HEK293 (cell line): ENCODE data around the gene ERI3.

ENCODE experiments used
- CTCF ChIA-PET: fragments of 350-600 bp; formaldehyde crosslinking; extraction: SDS; loops from one replicate; lab custom pipeline; 2021; ENCODE audit warnings: antibody characterized with exemption; lab: Yijun Ruan, JAX
- POLR2A ChIA-PET: fragments of 300-600 bp; formaldehyde crosslinking; extraction: SDS; loops from one replicate; lab custom pipeline; 2020; ENCODE audit warnings: antibody characterized with exemption, inconsistent platforms; lab: Yijun Ruan, JAX
- H3K27ac ChIP-seq: fragments of 200-500 bp; sonication (Bioruptor generic); 2 replicates; pipeline ENCODE4 v1.5.1; 2014; ENCODE audit warnings: low read depth, low read length, control low read depth, inconsistent platforms; ENCODE audit errors: extremely low read depth
- H3K36me3 ChIP-seq, 2 experiments: fragments of 200-500 bp in 1 of 2; sonication (Bioruptor generic) in 1 of 2; 1 replicate in 1 of 2; 2 replicates in 1 of 2; pipeline ENCODE4 v1.5.1; 2014 to 2017; ENCODE audit warnings: inconsistent platforms in 2 of 2, low read length in 2 of 2; ENCODE audit not compliant: control insufficient read depth in 2 of 2, insufficient read depth in 1 of 2
- H3K4me1 ChIP-seq: fragments of 200-500 bp; sonication (Bioruptor generic); 2 replicates; pipeline ENCODE4 v1.5.1; 2014; ENCODE audit warnings: mild to moderate bottlenecking, low read length, inconsistent platforms; ENCODE audit not compliant: control insufficient read depth, insufficient read depth
- H3K4me3 ChIP-seq: 2 replicates; pipeline ENCODE4 v1.5.1; 2011; ENCODE audit warnings: low read depth, mild to moderate bottlenecking, control low read depth, low read length, moderate library complexity
- H3K9me3 ChIP-seq: fragments of 200-500 bp; sonication (Bioruptor generic); 2 replicates; pipeline ENCODE4 v1.5.1; 2014; ENCODE audit warnings: low read depth, low read length, inconsistent platforms; ENCODE audit not compliant: control insufficient read depth, insufficient read depth
- BCL11B ChIP-seq: fragments of 450-650 bp; formaldehyde crosslinking; IDR thresholded peaks from 2 replicates; pipeline ENCODE4 v1.5.1; 2016; ENCODE audit warnings: low read depth, missing biosample characterization, missing genetic modification characterization
- EGR2 ChIP-seq: fragments of 450-650 bp; formaldehyde crosslinking; IDR thresholded peaks from 2 replicates; pipeline ENCODE4 v1.5.1; 2016; ENCODE audit warnings: low read depth, missing biosample characterization, missing genetic modification characterization
- ELK4 ChIP-seq: IDR thresholded peaks from 2 replicates; pipeline ENCODE4 v1.6.1; 2011; ENCODE audit warnings: mild to moderate bottlenecking, low read depth, low read length, borderline replicate concordance
- GLIS1 ChIP-seq: fragments of 450-650 bp; formaldehyde crosslinking; IDR thresholded peaks from 2 replicates; pipeline ENCODE4 v1.5.1; 2016; ENCODE audit warnings: missing biosample characterization, missing genetic modification characterization
- HOXC10 ChIP-seq: sonication (generic); formaldehyde crosslinking; IDR thresholded peaks from 2 replicates; pipeline ENCODE4 v1.8.1; 2023; ENCODE audit warnings: mild to moderate bottlenecking, missing genetic modification reagents
- TSHZ1 ChIP-seq: fragments of 450-650 bp; formaldehyde crosslinking; IDR thresholded peaks from 2 replicates; pipeline ENCODE4 v1.5.1; 2016; ENCODE audit warnings: missing biosample characterization, missing genetic modification characterization, borderline replicate concordance
- YY1 ChIP-seq: fragments of 450-650 bp; formaldehyde crosslinking; IDR thresholded peaks from 2 replicates; pipeline ENCODE4 v1.5.1; 2018; ENCODE audit warnings: missing biosample characterization, missing genetic modification characterization
- ZFHX2 ChIP-seq: fragments of 450-650 bp; formaldehyde crosslinking; conservative IDR thresholded peaks from 2 replicates; pipeline ENCODE4 v1.5.1; 2016; ENCODE audit warnings: missing biosample characterization, missing genetic modification characterization
- ZIC2 ChIP-seq: fragments of 450-650 bp; formaldehyde crosslinking; IDR thresholded peaks from 2 replicates; pipeline ENCODE4 v1.5.1; 2016; ENCODE audit warnings: missing biosample characterization, missing genetic modification characterization
- ZNF133 ChIP-seq: fragments of 450-650 bp; formaldehyde crosslinking; IDR thresholded peaks from 2 replicates; pipeline ENCODE4 v1.5.1; 2016; ENCODE audit warnings: missing biosample characterization, missing genetic modification characterization
- ZNF138 ChIP-seq: fragments of 450-650 bp; formaldehyde crosslinking; IDR thresholded peaks from 2 replicates; pipeline ENCODE4 v1.5.1; 2016; ENCODE audit warnings: missing biosample characterization, missing genetic modification characterization, borderline replicate concordance
- ZNF223 ChIP-seq: fragments of 450-650 bp; formaldehyde crosslinking; IDR thresholded peaks from 2 replicates; pipeline ENCODE4 v1.5.1; 2016; ENCODE audit warnings: missing biosample characterization, missing genetic modification characterization
- ZNF280D ChIP-seq: fragments of 450-650 bp; formaldehyde crosslinking; IDR thresholded peaks from 2 replicates; pipeline ENCODE4 v1.5.1; 2016; ENCODE audit warnings: missing biosample characterization, missing genetic modification characterization
- ZNF488 ChIP-seq: fragments of 450-650 bp; formaldehyde crosslinking; IDR thresholded peaks from 2 replicates; pipeline ENCODE4 v1.5.1; 2016; ENCODE audit warnings: missing biosample characterization, missing genetic modification characterization
- ZNF521 ChIP-seq: fragments of 450-650 bp; formaldehyde crosslinking; IDR thresholded peaks from 2 replicates; pipeline ENCODE4 v1.5.1; 2017; ENCODE audit warnings: missing biosample characterization, mild to moderate bottlenecking, missing genetic modification characterization
- ZNF654 ChIP-seq: fragments of 450-650 bp; formaldehyde crosslinking; IDR thresholded peaks from 2 replicates; pipeline ENCODE4 v1.5.1; 2016; ENCODE audit warnings: low read depth, missing biosample characterization, missing genetic modification characterization
- ZNF658 ChIP-seq: fragments of 450-650 bp; formaldehyde crosslinking; IDR thresholded peaks from 2 replicates; pipeline ENCODE4; 2016; ENCODE audit warnings: missing biosample characterization, missing genetic modification characterization
- ZSCAN23 ChIP-seq: fragments of 450-650 bp; formaldehyde crosslinking; IDR thresholded peaks from 2 replicates; pipeline ENCODE4 v1.5.1; 2016; ENCODE audit warnings: missing biosample characterization, missing genetic modification characterization
- TF ChIP-seq, protein P1 (sequence below): fragments of 450-650 bp; IDR thresholded peaks from 2 replicates; pipeline ENCODE4 v1.5.1; 2018; ENCODE audit warnings: missing biosample characterization, missing genetic modification characterization

ERI3 gene

GRCh38 chr1:44246806-44247205, 108.3 kb downstream of the ERI3 start (continued):
- no peak for TF ChIP-seq ELK4
- TF ChIP-seq ZNF658 (tag by site-specific recombination), result no peak
- TF ChIP-seq TSHZ1 (tag by site-specific recombination), result no peak
- TF ChIP-seq ZNF488, result no peak
- TF ChIP-seq BCL11B (tag by site-specific recombination), result no peak
- TF ChIP-seq, protein P1, sequence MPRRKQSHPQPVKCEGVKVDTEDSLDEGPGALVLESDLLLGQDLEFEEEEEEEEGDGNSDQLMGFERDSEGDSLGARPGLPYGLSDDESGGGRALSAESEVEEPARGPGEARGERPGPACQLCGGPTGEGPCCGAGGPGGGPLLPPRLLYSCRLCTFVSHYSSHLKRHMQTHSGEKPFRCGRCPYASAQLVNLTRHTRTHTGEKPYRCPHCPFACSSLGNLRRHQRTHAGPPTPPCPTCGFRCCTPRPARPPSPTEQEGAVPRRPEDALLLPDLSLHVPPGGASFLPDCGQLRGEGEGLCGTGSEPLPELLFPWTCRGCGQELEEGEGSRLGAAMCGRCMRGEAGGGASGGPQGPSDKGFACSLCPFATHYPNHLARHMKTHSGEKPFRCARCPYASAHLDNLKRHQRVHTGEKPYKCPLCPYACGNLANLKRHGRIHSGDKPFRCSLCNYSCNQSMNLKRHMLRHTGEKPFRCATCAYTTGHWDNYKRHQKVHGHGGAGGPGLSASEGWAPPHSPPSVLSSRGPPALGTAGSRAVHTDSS (tag by site-specific recombination), result no peak
- TF ChIP-seq ZNF138 (tag by site-specific recombination), result no peak
- TF ChIP-seq ZNF133 (tag by site-specific recombination), result no peak
- no peak for TF ChIP-seq ZNF223 (tag by site-specific recombination)

GRCh38 chr1:44244986-44245385, 110.1 kb downstream of the ERI3 start:
- POLR2A ChIA-PET, result no interaction called here
- CTCF ChIA-PET, result interaction anchor here (0.5 kb wide), 1 partner anchor 11 kb away, joined by 5 read pairs; no protein-coding TSS in a partner anchor
- H3K36me3 ChIP-seq, result peaks cover 0 to 65% of the 10 kb centered on the region in 2 experiments; a peak in 1 of 3 replicates

DNA sequence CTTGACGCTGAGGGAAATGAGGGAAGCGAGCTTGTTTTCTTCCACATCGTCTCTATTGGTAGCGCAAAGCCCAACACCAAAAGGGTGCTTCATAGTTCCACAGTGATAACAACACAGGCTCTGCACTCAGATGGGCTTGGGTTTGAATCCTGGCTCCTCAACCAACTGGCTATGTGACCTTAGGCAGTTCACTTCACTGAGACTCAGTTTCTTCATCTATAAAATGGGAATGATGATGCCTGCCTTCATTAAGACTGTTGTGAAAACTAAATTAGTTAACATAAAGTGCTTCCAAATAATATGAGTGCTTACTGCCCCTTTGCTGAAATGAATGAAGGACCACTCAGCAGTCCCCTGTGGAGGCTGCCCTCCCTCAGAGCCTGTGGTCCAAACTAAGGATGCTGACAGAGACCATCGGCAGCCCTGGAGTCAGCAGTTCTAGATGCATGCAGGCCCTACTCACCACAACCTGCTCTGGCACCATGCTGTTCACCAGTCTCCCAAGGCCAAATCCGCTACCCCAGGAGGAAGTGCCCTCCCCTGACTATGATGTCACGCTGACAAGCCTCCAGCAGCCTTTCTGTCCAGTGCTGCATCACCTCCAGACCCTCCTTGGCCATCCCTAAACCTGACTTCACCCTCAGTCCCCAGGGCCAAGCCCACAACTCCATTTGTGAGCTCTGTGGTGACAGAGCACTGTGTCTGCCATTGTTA, 111.1 kb downstream of the ERI3 start:
- Histone ChIP-seq H3K9me3 (no peaks in the 10 kb centered on the region), H3K4me1 (peaks cover 10% of the 10 kb centered on the region)
- TF ChIP-seq ZNF280D (tag by site-specific recombination) (no peak), ZSCAN23 (tag by site-specific recombination) (no peak), ZNF654 (tag by site-specific recombination) (no peak), YY1 (no peak), ZNF521 (tag by site-specific recombination) (no peak), ZIC2 (peak; percentile 50), ZNF133 (tag by site-specific recombination) (no peak), GLIS1 (tag by site-specific recombination) (peak; percentile 84), TSHZ1 (tag by site-specific recombination) (no peak)
- TF ChIP-seq, all 188 proteins: peak for 2
- ChIA-PET POLR2A (no interaction called here), CTCF (interaction anchor here (0.6 kb wide), 1 partner anchor 351 kb away, joined by 4 read pairs; no protein-coding TSS in a partner anchor)
- Histone ChIP-seq H3K27ac (no peak overlapping the region), H3K36me3 (peaks cover 0 to 67% of the 10 kb centered on the region in 2 experiments; a peak in 1 of 3 replicates), H3K4me3 (no peak overlapping the region)

More at GRCh38 chr1:44244986-44245385, 110.1 kb downstream of the ERI3 start:
- no peak overlapping the region for H3K27ac ChIP-seq
- peak; percentile 90 for TF ChIP-seq EGR2
- TF ChIP-seq HOXC10 (CRISPR knock-in tag), result no peak
- peak; percentile 80 for TF ChIP-seq ZFHX2 (tag by site-specific recombination)
- H3K4me1 ChIP-seq, result no peaks in the 10 kb centered on the region; the same call in 1 of the 2 replicates
- no peak overlapping the region for H3K4me3 ChIP-seq
- no peaks in the 10 kb centered on the region for H3K9me3 ChIP-seq
